ENCODE results near the gene CAPN15.

CAPN15 gene

DNA sequence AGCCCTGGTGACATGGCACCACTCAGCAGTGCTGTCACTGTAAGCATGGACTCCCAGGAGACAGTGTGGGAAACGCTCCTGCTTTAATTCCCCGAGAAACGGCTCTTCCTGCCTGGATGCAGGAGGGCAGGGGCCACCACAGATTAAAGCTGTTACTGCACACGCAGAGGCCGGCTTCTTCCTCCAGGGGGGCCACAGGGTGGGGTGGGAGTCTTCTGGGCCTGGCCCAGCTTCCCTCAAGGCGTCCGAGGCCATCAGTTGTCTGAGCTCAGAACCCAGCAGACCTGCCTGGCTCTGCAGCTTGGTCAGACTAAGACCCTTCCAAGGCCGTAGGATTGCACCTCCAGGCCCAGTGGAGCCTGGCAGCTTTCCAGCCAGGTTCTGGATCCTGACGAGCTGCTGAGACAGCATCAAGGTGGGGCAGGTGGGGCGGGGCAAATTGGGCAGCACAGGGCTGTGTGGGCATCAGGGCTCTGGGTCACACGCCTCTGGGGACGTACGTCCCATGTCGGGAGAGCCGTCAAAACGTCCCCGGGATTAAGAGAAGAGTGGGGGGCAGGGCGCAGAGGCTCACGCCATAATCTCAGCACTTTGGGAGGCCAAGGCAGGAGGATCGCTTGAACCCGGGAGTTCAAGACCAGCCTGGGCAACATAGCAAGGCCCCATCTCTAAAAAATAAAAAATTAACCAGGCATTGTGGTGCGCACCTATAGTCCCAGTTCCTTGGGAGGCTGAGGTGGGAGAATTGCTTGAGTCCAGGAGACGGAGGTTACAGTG lies 5.0 kb upstream of the CAPN15 start:
- TF ChIP-seq, protein P1, sequence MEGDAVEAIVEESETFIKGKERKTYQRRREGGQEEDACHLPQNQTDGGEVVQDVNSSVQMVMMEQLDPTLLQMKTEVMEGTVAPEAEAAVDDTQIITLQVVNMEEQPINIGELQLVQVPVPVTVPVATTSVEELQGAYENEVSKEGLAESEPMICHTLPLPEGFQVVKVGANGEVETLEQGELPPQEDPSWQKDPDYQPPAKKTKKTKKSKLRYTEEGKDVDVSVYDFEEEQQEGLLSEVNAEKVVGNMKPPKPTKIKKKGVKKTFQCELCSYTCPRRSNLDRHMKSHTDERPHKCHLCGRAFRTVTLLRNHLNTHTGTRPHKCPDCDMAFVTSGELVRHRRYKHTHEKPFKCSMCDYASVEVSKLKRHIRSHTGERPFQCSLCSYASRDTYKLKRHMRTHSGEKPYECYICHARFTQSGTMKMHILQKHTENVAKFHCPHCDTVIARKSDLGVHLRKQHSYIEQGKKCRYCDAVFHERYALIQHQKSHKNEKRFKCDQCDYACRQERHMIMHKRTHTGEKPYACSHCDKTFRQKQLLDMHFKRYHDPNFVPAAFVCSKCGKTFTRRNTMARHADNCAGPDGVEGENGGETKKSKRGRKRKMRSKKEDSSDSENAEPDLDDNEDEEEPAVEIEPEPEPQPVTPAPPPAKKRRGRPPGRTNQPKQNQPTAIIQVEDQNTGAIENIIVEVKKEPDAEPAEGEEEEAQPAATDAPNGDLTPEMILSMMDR (IDR thresholded peaks at IDR 0.05; ENCODE audit: control insufficient read depth, extremely low read depth, insufficient read depth), result no peak
- H3K4me3 ChIP-seq (ENCODE audit: low read depth, low read length), result no peak overlapping the region
- DNase-seq (ENCODE audit: low read depth), result no peak

DNA sequence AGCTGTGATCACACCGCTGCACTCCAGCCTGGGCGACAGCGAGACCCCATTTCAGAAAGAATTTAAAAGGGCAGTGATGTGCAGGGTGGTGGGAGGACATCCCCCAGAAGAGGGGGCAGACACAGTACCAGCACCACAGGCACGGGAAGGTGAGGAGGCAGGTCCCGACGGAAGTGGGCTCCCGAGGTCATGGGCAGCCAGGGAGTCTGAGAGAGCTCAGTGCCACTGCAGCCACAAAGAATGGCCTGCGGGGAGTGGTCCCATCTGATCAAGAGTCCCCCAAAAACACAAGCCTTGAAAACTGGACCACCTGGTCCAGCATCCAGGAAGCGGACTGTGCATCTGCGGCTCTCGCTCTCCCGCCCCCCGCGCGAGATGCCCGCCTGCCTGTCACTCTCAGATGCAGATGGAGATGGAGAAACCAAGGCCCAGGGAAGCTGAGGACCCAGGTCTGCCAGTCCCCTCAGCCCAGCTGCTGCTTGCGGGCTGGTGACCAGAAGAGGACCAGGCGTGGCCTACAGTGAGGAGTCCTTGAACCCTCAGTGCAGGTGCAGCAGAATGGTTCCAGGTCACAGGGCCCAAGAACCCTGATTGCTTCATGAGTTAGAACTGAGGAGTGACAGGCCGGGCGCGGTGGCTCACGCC lies 4.3 kb upstream of the CAPN15 start:
- no peak for DNase-seq (ENCODE audit: low read depth)
- H3K4me3 ChIP-seq (ENCODE audit: low read depth, low read length), result no peak overlapping the region
- TF ChIP-seq, protein P1 (IDR thresholded peaks at IDR 0.05; ENCODE audit: control insufficient read depth, extremely low read depth, insufficient read depth), result no peak

DNA sequence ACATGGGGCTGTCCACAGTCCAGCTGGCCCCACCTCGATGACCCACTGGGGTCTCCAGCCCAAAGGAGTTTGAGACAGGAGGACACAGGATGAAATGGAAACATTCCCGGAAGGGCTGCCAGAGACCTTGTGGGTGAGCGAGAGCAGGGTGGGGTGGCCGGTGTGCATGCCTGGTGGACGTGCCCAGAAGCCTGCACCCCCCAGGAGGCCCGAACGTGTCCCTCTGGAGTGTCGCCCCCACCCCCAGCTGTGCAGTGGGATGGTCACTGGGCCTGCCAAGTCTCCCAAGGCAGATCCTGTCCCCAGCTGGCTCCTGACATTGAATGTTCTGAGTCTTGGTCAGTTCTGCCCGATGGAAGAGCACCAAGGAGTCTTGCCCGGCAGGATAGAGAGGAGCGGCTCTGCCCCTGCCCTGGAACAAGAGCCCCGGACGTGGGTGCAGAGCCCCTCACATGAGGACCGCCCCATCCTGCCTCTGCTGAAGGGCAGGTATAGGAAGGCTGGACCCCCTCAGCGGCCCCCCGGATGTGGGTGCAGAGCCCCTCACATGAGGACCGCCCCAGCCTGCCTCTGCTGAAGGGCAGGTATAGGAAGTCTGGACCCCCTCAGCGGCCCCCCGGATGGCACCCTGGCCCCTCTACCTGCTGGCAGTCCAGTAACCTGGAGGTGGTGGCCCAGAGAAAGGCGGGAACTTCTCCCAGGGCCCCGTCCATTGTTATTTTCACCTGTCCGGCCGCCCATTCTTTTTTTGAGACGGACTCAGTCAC lies 3.1 kb upstream of the CAPN15 start:
- no peak for DNase-seq (ENCODE audit: low read depth)
- H3K4me3 ChIP-seq (ENCODE audit: low read depth, low read length), result no peak overlapping the region
- TF ChIP-seq, protein P1 (IDR thresholded peaks at IDR 0.05; ENCODE audit: control insufficient read depth, extremely low read depth, insufficient read depth), result no peak

DNA sequence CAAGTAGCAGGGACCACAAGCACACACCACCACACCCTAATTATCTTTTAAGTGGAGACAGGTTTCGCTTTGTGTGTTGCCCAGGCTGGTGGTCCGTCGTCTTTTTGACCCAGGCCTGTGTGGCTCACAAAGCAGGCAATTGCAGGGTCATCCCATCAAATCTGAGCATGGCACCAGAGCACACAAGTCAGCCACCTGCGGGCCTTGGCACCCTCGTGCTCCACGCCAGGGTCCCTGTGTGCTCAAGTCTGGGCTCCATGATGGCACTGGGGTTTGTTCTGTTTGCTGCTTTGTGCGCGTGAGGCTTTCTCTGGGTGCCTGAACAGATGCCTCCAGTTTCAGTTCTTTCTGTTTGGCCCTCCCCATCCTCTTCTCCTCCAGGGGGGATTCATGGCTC lies 2.4 kb upstream of the CAPN15 start:
- no peak overlapping the region for H3K4me3 ChIP-seq (ENCODE audit: low read depth, low read length)
- TF ChIP-seq, protein P1 (IDR thresholded peaks at IDR 0.05; ENCODE audit: control insufficient read depth, extremely low read depth, insufficient read depth), result no peak
- DNase-seq (ENCODE audit: low read depth), result no peak

DNA sequence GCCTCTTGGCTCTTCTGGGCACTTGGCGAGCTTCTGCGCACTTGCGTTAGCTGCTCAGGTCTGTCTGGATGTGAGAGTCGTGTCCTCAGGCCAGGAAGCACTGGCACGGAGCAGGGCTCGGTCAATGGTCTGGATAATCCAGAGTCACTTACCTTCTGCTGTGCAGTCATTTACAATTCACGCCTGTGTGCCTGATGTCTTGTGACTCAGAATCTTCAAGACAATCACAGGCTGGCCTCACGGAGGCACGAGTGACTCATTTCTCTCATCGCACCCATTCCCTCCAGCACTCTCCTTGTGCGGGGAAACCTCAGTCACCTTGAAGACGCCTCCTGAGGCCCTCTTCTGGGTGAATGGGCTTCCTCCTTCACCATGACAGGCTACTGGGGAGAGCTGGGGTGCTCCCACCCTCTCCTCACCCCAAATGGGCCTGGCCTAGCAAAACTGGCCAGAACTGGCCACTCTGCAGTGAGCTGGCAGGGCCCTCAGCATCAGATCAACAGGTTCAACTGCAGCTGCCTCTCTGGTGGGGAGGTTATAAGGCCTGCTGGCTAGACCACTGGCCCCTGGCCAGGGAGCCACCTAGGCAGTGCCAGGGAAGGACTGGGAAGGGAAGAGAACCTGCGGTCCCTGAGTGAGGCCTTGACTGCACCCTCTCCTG lies 1.9 kb upstream of the CAPN15 start:
- TF ChIP-seq, protein P1 (IDR thresholded peaks at IDR 0.05; ENCODE audit: control insufficient read depth, extremely low read depth, insufficient read depth), result no peak
- no peak for DNase-seq (ENCODE audit: low read depth)
- peak overlapping the region; percentile 92 for H3K4me3 ChIP-seq (ENCODE audit: low read depth, low read length)

DNA sequence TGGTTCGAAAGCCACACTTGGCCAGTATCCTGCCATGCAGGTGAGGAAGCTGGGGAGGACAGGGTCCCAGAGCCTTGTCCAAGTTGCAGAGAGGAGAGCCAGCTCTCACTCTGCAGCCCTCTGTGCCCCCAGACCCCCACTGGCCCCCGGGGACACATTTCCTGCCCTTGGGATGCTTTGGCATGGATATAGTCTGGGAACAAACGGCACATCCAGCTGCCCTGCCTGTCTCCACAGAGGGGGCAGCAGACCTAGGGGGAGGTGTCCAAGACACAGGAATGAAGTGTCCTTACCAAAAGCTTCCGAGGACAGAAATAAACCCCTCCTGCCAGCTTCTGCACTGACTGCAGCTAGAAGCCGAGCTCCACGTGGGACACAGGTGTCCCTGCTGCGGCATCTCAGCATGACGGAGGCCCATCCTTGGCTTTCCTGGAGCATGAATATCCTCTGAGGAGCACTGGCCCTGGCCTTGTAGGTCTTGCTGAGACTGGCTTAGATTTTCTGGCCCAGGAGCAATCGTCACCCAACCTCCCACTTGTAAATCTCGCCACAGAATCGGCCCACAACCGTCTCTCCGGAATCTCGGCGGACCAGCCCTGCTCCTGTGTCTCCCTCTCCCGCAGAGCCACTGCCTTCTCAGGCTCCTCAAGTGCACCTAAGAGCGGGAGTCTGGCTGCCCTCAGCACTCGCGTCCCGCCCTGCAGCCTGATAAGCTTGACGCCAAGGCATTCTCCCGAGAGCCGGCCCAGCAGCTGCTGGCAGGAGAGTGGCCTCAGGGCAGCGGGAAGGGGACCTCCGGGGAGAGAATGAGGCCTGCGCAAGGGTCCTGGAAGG lies 1.1 kb upstream of the CAPN15 start:
- H3K4me3 ChIP-seq (ENCODE audit: low read depth, low read length), result peak overlapping the region; percentile 92
- TF ChIP-seq, protein P1 (IDR thresholded peaks at IDR 0.05; ENCODE audit: control insufficient read depth, extremely low read depth, insufficient read depth), result no peak
- DNase-seq (ENCODE audit: low read depth), result no peak
